ENCODE results near the gene DENND1A. TPM values are rescaled to one million over a fixed set of nuclear protein-coding genes. Genes with fewer than 3 reads are reported as not detected.

Gene DENND1A
- total and polyA plus RNA-seq, 12 donors, result 7.3 to 36.7 (median 19.6) TPM

DNA sequence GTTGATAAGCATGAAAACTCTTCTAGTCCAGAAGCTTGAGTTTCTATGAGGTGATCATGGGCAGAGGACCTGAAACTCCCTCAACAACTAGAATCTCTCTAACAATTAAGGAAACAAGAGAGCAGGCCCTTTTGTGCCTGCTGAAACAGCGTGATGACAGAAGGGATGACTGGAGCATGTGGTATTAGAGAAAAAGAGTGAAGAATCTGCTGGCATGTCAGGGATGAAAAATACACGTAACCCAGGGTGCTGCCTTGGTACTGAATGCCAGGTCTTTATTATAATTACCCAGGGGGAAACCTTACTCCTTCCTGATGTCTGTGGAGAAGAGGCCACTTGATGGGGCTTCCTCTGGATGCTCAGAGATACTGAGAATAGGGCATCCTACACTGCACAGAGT, 406.1 kb downstream of the DENND1A start:
- H3K36me3 ChIP-seq (replicated peaks in 1 of 2), result no peaks in the 10 kb centered on the region
- no peaks in the 10 kb centered on the region for H3K4me1 ChIP-seq (replicated peaks in 1 of 2)
- WGBS, 4 donors, result 88 to 99% (median 97%) methylated on average over 2 of the region's 2 CpGs
- TF ChIP-seq, protein P1, sequence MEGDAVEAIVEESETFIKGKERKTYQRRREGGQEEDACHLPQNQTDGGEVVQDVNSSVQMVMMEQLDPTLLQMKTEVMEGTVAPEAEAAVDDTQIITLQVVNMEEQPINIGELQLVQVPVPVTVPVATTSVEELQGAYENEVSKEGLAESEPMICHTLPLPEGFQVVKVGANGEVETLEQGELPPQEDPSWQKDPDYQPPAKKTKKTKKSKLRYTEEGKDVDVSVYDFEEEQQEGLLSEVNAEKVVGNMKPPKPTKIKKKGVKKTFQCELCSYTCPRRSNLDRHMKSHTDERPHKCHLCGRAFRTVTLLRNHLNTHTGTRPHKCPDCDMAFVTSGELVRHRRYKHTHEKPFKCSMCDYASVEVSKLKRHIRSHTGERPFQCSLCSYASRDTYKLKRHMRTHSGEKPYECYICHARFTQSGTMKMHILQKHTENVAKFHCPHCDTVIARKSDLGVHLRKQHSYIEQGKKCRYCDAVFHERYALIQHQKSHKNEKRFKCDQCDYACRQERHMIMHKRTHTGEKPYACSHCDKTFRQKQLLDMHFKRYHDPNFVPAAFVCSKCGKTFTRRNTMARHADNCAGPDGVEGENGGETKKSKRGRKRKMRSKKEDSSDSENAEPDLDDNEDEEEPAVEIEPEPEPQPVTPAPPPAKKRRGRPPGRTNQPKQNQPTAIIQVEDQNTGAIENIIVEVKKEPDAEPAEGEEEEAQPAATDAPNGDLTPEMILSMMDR (IDR thresholded peaks at IDR 0.05), result no peak
- TF ChIP-seq POLR2A (IDR thresholded peaks at IDR 0.05), result no peak
- no peaks in the 10 kb centered on the region for H3K27me3 ChIP-seq
- intact Hi-C loops (cut with DNase I), result no loop called here
- no peak overlapping the region for H3K4me3 ChIP-seq
- H3K9me3 ChIP-seq (replicated peaks in 1 of 3), result no peaks in the 10 kb centered on the region
- H3K27ac ChIP-seq, result no peak overlapping the region
- no peak for DNase-seq

DNA sequence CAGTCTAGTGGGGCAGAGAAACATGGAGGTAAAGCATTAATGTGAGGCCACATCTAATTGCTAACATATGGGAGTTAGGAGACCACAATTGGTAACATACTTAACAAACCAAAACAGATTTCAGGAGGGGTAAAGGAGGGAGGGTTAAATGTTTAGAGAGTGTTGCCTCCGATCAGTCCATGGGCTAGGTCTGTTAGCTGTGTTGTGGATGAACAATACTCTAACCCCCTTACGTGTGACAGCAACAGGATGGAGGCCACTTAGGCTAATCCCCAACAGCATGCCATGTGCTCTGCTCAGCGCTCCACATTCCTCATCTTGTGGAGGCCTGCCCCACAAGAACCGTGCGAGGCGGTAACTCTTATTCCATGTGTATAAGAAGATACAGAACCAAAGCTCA, 406.9 kb downstream of the DENND1A start:
- DNase-seq, result no peak
- H3K36me3 ChIP-seq (replicated peaks in 1 of 2), result no peaks in the 10 kb centered on the region
- WGBS, 4 donors, result 92 to 98% (median 97%) methylated on average over 6 of the region's 6 CpGs
- H3K27me3 ChIP-seq, result no peaks in the 10 kb centered on the region
- intact Hi-C loops (cut with DNase I), result no loop called here
- no peaks in the 10 kb centered on the region for H3K9me3 ChIP-seq (replicated peaks in 1 of 3)
- TF ChIP-seq, protein P1 (IDR thresholded peaks at IDR 0.05), result no peak
- no peak for TF ChIP-seq POLR2A (IDR thresholded peaks at IDR 0.05)
- no peaks in the 10 kb centered on the region for H3K4me1 ChIP-seq (replicated peaks in 1 of 2)
- H3K27ac ChIP-seq, result no peak overlapping the region
- H3K4me3 ChIP-seq, result no peak overlapping the region

DNA sequence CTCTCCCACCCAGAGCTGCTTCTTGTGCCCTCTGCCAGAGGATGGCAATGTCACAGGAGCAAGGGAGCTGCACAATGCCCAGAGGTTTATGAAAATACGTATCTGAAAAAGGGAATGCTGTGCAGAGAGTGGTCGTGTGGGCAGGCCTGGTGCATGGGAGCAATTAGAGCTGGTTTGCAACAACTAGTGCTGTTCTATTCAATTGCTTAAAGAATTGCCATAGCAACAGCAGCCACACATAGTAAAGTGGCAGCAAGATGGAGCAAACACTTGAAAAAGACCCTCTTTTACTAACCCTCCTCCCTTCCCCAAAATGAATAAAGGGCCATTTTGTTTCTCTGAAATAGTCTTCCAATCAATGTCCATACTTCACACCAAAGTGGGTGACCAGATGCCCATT, 407.7 kb downstream of the DENND1A start:
- no peak overlapping the region for H3K27ac ChIP-seq
- no peaks in the 10 kb centered on the region for H3K9me3 ChIP-seq (replicated peaks in 1 of 3)
- H3K27me3 ChIP-seq, result no peaks in the 10 kb centered on the region
- H3K4me1 ChIP-seq (replicated peaks in 1 of 2), result no peaks in the 10 kb centered on the region
- H3K4me3 ChIP-seq, result no peak overlapping the region
- 87 to 92% (median 89%) methylated on average over 2 of the region's 2 CpGs for WGBS, 4 donors
- intact Hi-C loops (cut with DNase I), result no loop called here
- no peaks in the 10 kb centered on the region for H3K36me3 ChIP-seq (replicated peaks in 1 of 2)
- DNase-seq, result no peak
- TF ChIP-seq POLR2A (IDR thresholded peaks at IDR 0.05), result no peak
- TF ChIP-seq, protein P1 (IDR thresholded peaks at IDR 0.05), result no peak

DNA sequence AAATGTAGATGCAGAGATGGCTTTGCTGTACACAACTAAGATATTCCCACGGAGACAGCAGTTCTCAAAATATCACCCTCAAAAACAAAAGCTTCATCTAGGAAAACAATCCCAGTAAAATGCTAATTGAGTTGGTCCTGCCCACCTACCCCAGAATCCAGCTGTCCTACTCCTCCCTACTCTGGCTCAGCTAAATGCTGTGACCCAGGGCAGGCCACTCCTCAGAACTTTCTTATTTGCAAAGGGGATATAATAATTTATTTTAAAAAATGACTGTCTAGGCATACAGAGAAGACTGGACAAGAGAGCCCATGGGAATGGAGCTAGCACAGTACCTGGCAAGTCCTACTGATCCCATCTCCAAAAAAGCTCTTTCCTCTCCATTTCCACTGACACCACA, 411.6 kb downstream of the DENND1A start:
- Histone ChIP-seq H3K27ac (no peak overlapping the region), H3K36me3 (replicated peaks in 1 of 2) (no peaks in the 10 kb centered on the region), H3K4me1 (replicated peaks in 1 of 2) (no peaks in the 10 kb centered on the region), H3K27me3 (no peaks in the 10 kb centered on the region), H3K4me3 (no peak overlapping the region), H3K9me3 (replicated peaks in 1 of 3) (no peaks in the 10 kb centered on the region)
- no peak for DNase-seq
- WGBS, 4 donors, result 36 to 58% (median 54%) methylated on average over 1 of the region's 1 CpG
- TF ChIP-seq POLR2A (IDR thresholded peaks at IDR 0.05), result no peak
- TF ChIP-seq, protein P1 (IDR thresholded peaks at IDR 0.05), result no peak
- intact Hi-C loops (cut with DNase I), result no loop called here

All from adrenal gland (tissue), 12 donors.